Suprapubic skin (tissue), 4 donors: ENCODE measurements around the gene SLC25A19. TPM values are rescaled to one million over a fixed set of nuclear protein-coding genes. Genes with fewer than 3 reads are reported as not detected.

Experiments
- DNase-seq, 2 donors: peaks; one replicate each; pipeline ENCODE4 v3.0.0-alpha.2; 2019; ENCODE audit warnings: low spot score in 2 of 2
- H3K27ac ChIP-seq: fragments of 200-600 bp; sonication (generic); one replicate; pipeline ENCODE4 v1.5.1; 2019
- H3K27me3 ChIP-seq: fragments of 200-600 bp; sonication (generic); one replicate; pipeline ENCODE4 v1.5.1; 2019
- H3K36me3 ChIP-seq: fragments of 200-600 bp; sonication (generic); one replicate; pipeline ENCODE4 v1.5.1; 2019
- H3K4me1 ChIP-seq: fragments of 200-600 bp; sonication (generic); one replicate; pipeline ENCODE4 v1.5.1; 2019
- H3K4me3 ChIP-seq: fragments of 200-600 bp; sonication (generic); one replicate; pipeline ENCODE4 v1.5.1; 2019; ENCODE audit warnings: mild to moderate bottlenecking
- H3K9me3 ChIP-seq: fragments of 200-600 bp; sonication (generic); one replicate; pipeline ENCODE4 v1.5.1; 2019
- EP300 ChIP-seq: sonication (generic); formaldehyde crosslinking; IDR thresholded peaks from one replicate; pipeline ENCODE4 v1.6.1; 2017; ENCODE audit warnings: antibody characterized with exemption
- POLR2A ChIP-seq, 2 donors: fragments of 450-650 bp; IDR thresholded peaks; one replicate each; pipeline ENCODE4 v1.6.1; 2017; ENCODE audit warnings: antibody characterized with exemption in 2 of 2, mild to moderate bottlenecking in 2 of 2, moderate library complexity in 2 of 2
- POLR2AphosphoS5 ChIP-seq, 3 donors: sonication (generic); formaldehyde crosslinking; IDR thresholded peaks; one replicate each; pipeline ENCODE4 v1.6.1; 2017; ENCODE audit warnings: antibody characterized with exemption in 3 of 3
- WGBS: methylation state at CpG from one replicate; pipeline ENCODE4 v1.1.5; 2018; 5-methylcytosine and 5-hydroxymethylcytosine counted together
- total RNA-seq, 4 donors: library from RNA; depleted of rRNA; stranded (reverse); fragments of >200 nt; gene quantifications; one replicate each; pipeline ENCODE4 v1.1.0, GENCODE V29; 2016
- TF ChIP-seq, protein P1 (sequence below), 2 donors: fragments of 200-600 bp in 1 of 2; fragments of 450-650 bp in 1 of 2; sonication (generic) in 1 of 2; IDR thresholded peaks; one replicate each; pipeline ENCODE4 v1.5.1; 2016 to 2019; ENCODE audit warnings: antibody characterized with exemption in 2 of 2, mild to moderate bottlenecking in 1 of 2, moderate library complexity in 1 of 2

Gene SLC25A19
- total RNA-seq, 4 donors from 2014 or later = 6.1 to 14.4 (median 10.1) TPM

DNA sequence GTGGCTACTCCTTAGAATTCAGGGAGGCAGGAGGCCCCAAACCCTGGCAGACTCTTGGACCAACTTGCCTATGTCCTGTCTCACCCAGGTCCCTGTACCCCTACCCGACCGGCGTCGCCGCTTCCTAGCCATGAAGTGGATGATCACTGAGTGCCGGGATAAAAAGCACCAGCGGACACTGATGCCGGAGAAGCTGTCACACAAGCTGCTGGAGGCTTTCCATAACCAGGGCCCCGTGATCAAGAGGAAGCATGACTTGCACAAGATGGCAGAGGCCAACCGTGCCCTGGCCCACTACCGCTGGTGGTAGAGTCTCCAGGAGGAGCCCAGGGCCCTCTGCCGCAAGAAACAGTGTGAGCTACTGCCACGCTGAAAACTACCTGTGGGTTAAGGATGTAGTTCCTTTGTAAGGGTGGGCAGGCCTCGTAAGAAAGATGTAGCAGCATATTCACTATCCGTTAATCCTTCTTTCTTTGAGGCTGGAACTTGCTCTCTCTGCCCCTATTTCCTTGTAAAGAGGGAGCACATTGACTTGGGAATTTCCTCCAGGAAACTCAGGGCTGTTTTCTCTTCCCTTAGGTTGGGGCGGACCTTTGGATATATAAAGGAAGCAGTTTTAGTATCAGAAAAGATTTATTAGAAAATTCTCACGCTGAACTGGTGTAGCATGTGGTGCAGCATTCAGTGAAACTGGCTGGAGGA is 23.5 kb downstream of the SLC25A19 start:
- Histone ChIP-seq H3K4me1 (peaks cover 42% of the 10 kb centered on the region), H3K27me3 (no peaks in the 10 kb centered on the region), H3K36me3 (peaks cover 27% of the 10 kb centered on the region), H3K9me3 (no peaks in the 10 kb centered on the region), H3K27ac (no peak overlapping the region), H3K4me3 (no peak overlapping the region)
- TF ChIP-seq POLR2A (IDR thresholded peaks at IDR 0.05) (no peak), POLR2AphosphoS5 (IDR thresholded peaks at IDR 0.05) (no peak), EP300 (no peak)
- TF ChIP-seq, protein P1, sequence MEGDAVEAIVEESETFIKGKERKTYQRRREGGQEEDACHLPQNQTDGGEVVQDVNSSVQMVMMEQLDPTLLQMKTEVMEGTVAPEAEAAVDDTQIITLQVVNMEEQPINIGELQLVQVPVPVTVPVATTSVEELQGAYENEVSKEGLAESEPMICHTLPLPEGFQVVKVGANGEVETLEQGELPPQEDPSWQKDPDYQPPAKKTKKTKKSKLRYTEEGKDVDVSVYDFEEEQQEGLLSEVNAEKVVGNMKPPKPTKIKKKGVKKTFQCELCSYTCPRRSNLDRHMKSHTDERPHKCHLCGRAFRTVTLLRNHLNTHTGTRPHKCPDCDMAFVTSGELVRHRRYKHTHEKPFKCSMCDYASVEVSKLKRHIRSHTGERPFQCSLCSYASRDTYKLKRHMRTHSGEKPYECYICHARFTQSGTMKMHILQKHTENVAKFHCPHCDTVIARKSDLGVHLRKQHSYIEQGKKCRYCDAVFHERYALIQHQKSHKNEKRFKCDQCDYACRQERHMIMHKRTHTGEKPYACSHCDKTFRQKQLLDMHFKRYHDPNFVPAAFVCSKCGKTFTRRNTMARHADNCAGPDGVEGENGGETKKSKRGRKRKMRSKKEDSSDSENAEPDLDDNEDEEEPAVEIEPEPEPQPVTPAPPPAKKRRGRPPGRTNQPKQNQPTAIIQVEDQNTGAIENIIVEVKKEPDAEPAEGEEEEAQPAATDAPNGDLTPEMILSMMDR (IDR thresholded peaks at IDR 0.05) = no peak
- 78% methylated on average over 17 of the region's 17 CpGs for WGBS
- no peak for DNase-seq

DNA sequence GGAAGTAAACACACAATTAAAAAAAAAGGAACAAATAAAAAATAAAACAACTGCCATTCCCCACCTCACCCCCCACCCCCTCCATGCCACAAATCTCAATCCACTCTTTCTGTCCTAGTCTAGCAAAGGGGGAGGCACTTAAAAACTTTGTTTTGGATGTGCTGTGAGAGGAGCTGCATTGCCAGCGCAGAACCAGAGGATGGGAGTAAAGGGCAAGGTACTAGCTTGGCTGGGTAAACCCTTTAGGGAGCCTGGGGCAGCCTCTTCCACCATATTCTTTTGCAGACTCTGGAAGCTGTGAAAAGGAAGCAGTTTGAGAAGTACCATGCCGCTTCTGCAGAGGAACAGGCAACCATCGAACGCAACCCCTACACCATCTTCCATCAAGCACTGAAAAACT is 26.2 kb downstream of the SLC25A19 start:
- H3K27ac ChIP-seq = no peak overlapping the region
- peaks cover 46% of the 10 kb centered on the region for H3K4me1 ChIP-seq
- no peak overlapping the region for H3K4me3 ChIP-seq
- WGBS = 98% methylated on average over 3 of the region's 4 CpGs
- no peak for DNase-seq
- H3K27me3 ChIP-seq = no peaks in the 10 kb centered on the region
- peaks cover 27% of the 10 kb centered on the region for H3K36me3 ChIP-seq
- TF ChIP-seq, protein P1 (IDR thresholded peaks at IDR 0.05) = no peak
- no peak for TF ChIP-seq POLR2AphosphoS5 (IDR thresholded peaks at IDR 0.05)
- no peak for TF ChIP-seq POLR2A (IDR thresholded peaks at IDR 0.05)
- no peak for TF ChIP-seq EP300
- H3K9me3 ChIP-seq = no peaks in the 10 kb centered on the region

DNA sequence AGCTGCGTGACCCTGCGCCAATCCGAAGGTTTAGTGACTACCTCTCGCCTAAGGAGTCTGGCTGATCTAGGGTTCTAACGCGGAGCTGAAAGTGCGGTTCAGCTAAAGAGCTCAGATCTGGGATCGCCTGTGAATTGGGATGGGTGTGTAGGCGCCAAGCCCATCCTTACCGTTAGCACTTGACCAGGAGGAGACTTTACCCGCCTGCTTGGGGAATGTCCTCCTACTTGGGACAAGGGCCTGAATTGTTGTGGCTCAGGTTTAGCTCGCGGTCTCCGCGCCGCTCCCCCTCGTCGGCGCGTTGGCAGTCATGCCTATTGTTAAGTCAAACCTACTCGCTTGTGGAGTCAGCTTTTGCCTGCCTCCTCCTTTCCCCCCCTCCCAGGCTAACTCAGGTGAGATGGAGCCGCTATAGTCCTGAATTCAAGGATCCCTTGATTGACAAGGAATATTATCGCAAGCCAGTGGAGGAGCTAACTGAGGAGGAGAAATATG is 27.1 kb downstream of the SLC25A19 start:
- Histone ChIP-seq H3K4me1 (peaks cover 40% of the 10 kb centered on the region), H3K36me3 (peaks cover 27% of the 10 kb centered on the region), H3K27ac (peak overlapping the region; percentile 98), H3K27me3 (no peaks in the 10 kb centered on the region), H3K4me3 (peak overlapping the region; percentile 91), H3K9me3 (no peaks in the 10 kb centered on the region)
- TF ChIP-seq EP300 = no peak
- TF ChIP-seq, protein P1 (IDR thresholded peaks at IDR 0.05) = no peak
- no peak for TF ChIP-seq POLR2AphosphoS5 (IDR thresholded peaks at IDR 0.05)
- no peak for TF ChIP-seq POLR2A (IDR thresholded peaks at IDR 0.05)
- no peak for DNase-seq
- WGBS = 1% methylated on average over 19 of the region's 23 CpGs

DNA sequence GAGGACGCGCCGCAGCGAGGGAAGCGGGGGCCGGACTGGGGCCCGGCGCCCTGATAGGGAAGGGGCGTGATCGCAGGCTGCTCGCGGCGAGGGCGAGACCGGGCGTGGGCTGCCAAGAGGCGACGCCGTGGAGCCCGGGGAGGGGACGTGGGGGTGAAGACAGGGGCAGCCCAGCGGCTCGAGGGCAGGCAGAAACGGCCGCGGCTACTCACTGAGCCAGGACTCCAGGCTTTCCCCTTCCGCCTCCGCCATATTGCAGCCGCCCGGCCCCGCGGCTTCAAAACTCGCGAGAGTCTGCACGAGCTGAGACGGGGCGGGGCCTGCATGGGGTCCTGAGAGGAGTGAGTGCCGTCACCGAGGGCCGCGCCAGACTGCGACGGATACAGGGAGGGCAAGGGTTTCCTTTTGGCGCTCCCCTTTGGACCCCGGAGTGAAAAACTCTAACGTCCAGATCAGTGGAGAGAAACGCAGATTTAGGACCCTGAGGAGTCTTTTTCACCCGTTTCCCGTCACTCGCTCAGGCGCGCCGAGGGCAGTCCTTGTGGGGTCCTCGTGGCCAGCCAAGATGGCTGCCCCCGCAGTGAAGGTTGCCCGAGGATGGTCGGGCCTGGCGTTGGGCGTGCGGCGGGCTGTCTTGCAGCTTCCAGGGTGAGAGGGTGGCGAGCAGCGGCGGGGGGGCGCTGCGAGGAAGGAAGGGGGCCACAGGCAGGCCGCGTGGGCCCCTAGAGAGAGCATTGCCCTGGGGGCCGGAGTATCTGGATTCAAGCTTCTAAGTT is 27.7 kb downstream of the SLC25A19 start, which contains the start of the genes GGA3 and MRPS7:
TSS of gene GGA3 (minus strand) at position 271 of the 776 bp plus-strand sequence. CDS start at position 252, 19 bp downstream.
TSS of gene MRPS7 (plus strand) at position 544 of the 776 bp plus-strand sequence. CDS start at position 566, 22 bp downstream.
- WGBS = 0% methylated on average over 32 of the region's 69 CpGs
- Histone ChIP-seq H3K4me1 (peaks cover 34% of the 10 kb centered on the region), H3K36me3 (peaks cover 23% of the 10 kb centered on the region), H3K27ac (peak within 1 kb of the TSS; percentile 98), H3K4me3 (peak within 1 kb of the TSS; percentile 91), H3K9me3 (no peaks in the 10 kb centered on the region), H3K27me3 (no peaks in the 10 kb centered on the region)
- DNase-seq = peak; percentile 97 to 99
- TF ChIP-seq POLR2AphosphoS5 (IDR thresholded peaks at IDR 0.05) (peak in 2 of 3 donors; percentile 48 to 63), EP300 (no peak), POLR2A (IDR thresholded peaks at IDR 0.05) (peak; percentile 9 to 56)
- TF ChIP-seq, protein P1 (IDR thresholded peaks at IDR 0.05) = no peak
